AG09319 (cell line): ENCODE data around the gene FMOD.

Source experiments
- DNase-seq: peaks from one replicate; pipeline ENCODE4 v3.0.0-alpha.2; 2010; ENCODE audit warnings: low read depth; ENCODE audit errors: extremely low read depth
- CTCF ChIP-seq: IDR thresholded peaks from 2 replicates; pipeline ENCODE4 v1.5.1; 2011; ENCODE audit warnings: low read depth, mild to moderate bottlenecking, inconsistent platforms, low read length, moderate library complexity

The FMOD gene

DNA sequence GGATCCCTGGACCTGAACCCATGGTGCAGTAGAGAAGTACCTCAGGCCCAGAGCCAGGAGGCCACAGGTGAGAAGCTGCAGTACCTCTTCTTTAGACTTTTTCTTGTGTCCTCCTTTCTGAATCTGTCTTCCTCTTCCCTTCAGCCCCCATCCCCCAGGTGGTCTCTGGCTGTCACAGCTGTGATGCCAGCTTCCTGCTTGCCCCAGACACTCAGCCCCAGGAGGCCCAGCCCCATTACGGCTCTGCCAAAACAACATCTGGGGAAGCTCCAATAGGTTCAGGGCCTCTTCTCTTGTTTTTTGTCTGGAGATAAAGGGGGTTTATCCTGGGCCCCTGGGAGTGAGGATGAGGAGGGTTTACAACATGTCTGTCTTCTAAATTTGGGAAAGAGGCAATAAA, 55.1 kb downstream of the FMOD start:
- no peak for DNase-seq
- TF ChIP-seq CTCF = no peak

DNA sequence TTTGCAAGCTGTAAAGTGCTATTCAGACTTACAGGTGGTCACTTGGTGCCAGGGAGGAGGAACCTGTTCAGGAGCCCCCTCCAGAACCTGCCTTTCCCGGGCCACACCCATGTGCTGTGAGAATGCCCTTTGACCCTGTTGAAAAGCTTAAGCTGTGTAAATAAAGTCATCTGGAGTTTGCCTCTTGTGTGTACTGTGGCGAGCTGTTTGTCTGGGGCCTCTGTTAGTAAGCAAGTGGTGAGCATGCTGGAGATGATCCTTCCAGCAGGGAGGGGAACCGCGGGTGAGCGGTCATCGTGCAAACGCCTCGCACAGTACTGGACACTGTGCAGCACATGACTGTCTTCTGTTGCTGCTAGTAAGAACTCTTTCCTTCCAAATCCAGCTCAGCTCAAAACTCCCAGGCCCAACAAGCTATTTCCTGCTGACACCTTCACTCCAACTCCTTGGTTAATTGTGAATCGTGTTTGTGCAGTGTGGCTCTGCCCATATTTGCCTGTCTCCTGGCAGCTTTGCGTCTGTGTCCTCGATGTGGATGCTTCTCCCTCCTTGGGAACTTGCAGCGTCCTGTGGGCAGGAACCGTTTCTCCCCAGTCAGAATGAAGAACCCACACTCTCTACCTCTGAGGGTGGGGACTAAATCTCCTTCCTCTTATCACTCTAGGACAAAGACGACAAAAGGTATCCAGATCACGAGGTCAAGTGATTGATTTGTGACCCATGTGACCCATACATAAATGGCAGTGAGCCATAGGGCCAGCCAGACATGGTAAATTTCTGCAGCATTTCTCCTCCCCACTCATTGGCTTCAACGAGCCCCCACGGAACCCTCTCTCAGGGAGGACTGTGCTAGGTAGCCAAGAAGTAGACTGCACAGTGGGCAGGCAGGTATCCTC, 59.5 kb downstream of the FMOD start:
- no peak for DNase-seq
- no peak for TF ChIP-seq CTCF
